Measurements from ENCODE around the gene POLR1B. TPM values are rescaled to one million over a fixed set of nuclear protein-coding genes. Genes with fewer than 3 reads are reported as not detected.
A peak's percentile ranks its signal among the peaks of the same experiment; 100 is the strongest.

POLR1B gene
- total and polyA plus RNA-seq, 10 of the 15 experiments (the other 5 are each of a cell fraction or from before 2014, with no cell fraction given) = 13.4 to 55.8 (median 35.9) TPM

DNA sequence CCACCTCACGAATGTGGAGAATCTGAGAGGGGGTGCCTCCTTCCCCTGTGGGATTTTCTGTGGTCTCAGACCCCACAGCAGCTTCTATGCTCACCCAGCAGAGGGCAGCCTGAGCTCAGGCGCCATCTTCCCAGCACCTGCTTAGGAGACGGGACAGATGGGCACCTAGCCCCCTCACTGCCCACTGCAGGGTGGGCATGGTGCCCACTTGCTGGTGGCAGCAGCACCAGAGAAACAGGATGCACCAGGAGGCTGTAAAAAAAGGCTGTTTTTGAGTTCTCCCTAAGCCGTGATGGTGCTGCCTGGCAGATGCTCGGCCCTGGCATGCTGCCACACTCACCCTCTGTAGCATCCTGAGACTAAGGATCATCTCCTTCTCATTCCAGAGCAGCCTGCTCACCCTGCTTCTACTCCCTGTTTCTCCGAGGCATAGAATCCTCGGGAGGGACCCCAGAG, 84.4 kb downstream of the POLR1B start (continued):
- TF ChIP-seq, protein P1, sequence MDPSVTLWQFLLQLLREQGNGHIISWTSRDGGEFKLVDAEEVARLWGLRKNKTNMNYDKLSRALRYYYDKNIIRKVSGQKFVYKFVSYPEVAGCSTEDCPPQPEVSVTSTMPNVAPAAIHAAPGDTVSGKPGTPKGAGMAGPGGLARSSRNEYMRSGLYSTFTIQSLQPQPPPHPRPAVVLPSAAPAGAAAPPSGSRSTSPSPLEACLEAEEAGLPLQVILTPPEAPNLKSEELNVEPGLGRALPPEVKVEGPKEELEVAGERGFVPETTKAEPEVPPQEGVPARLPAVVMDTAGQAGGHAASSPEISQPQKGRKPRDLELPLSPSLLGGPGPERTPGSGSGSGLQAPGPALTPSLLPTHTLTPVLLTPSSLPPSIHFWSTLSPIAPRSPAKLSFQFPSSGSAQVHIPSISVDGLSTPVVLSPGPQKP (IDR thresholded peaks at IDR 0.05; ENCODE audit: low read depth, low read length) = no peak
- peak; percentile 40; the same call in 1 of the 2 replicates for TF ChIP-seq DPF2 (IDR thresholded peaks at IDR 0.05)
- no peak for TF ChIP-seq ZNF384 (IDR thresholded peaks at IDR 0.05; ENCODE audit: borderline replicate concordance, low read depth, low read length)
- TF ChIP-seq NR2C2 (IDR thresholded peaks at IDR 0.05; ENCODE audit: borderline replicate concordance, control insufficient read depth, insufficient read length, low read depth) = no peak
- TF ChIP-seq RCOR1 (conservative IDR thresholded peaks at IDR 0.05; ENCODE audit: low read depth, low read length) = no peak
- TF ChIP-seq BRCA1 (IDR thresholded peaks at IDR 0.05; ENCODE audit: low read depth, low read length) = no peak
- no peak for TF ChIP-seq YBX1 (IDR thresholded peaks at IDR 0.05)
- TF ChIP-seq SMC3 (IDR thresholded peaks at IDR 0.05; ENCODE audit: borderline replicate concordance, low read length) = peak; percentile 98
- TF ChIP-seq SMARCA5 (IDR thresholded peaks at IDR 0.05) = peak; percentile 69
- TF ChIP-seq ATF7 (IDR thresholded peaks at IDR 0.05; ENCODE audit: low read depth) = no peak
- TF ChIP-seq STAT1 (conservative IDR thresholded peaks at IDR 0.05) = no peak
- peak; percentile 39 to 63; a peak in 2 of 4 replicates for TF ChIP-seq BHLHE40 (IDR thresholded peaks at IDR 0.05; ENCODE audit: borderline replicate concordance in 1 of 2, low read depth in 2 of 2, low read length in 1 of 2)
- no peak for TF ChIP-seq NRF1 (conservative IDR thresholded peaks at IDR 0.05; ENCODE audit: low read depth, low read length)
- no peak for TF ChIP-seq RAD51 (IDR thresholded peaks at IDR 0.05)
- no peak for TF ChIP-seq PBX3 (IDR thresholded peaks at IDR 0.05; ENCODE audit: insufficient replicate concordance, low read depth, low read length)
- no peak for TF ChIP-seq KLF5 (IDR thresholded peaks at IDR 0.05; ENCODE audit: partially characterized antibody)
- no peak for TF ChIP-seq MTA3 (IDR thresholded peaks at IDR 0.05; ENCODE audit: borderline replicate concordance, low read length)
- TF ChIP-seq, protein P2, sequence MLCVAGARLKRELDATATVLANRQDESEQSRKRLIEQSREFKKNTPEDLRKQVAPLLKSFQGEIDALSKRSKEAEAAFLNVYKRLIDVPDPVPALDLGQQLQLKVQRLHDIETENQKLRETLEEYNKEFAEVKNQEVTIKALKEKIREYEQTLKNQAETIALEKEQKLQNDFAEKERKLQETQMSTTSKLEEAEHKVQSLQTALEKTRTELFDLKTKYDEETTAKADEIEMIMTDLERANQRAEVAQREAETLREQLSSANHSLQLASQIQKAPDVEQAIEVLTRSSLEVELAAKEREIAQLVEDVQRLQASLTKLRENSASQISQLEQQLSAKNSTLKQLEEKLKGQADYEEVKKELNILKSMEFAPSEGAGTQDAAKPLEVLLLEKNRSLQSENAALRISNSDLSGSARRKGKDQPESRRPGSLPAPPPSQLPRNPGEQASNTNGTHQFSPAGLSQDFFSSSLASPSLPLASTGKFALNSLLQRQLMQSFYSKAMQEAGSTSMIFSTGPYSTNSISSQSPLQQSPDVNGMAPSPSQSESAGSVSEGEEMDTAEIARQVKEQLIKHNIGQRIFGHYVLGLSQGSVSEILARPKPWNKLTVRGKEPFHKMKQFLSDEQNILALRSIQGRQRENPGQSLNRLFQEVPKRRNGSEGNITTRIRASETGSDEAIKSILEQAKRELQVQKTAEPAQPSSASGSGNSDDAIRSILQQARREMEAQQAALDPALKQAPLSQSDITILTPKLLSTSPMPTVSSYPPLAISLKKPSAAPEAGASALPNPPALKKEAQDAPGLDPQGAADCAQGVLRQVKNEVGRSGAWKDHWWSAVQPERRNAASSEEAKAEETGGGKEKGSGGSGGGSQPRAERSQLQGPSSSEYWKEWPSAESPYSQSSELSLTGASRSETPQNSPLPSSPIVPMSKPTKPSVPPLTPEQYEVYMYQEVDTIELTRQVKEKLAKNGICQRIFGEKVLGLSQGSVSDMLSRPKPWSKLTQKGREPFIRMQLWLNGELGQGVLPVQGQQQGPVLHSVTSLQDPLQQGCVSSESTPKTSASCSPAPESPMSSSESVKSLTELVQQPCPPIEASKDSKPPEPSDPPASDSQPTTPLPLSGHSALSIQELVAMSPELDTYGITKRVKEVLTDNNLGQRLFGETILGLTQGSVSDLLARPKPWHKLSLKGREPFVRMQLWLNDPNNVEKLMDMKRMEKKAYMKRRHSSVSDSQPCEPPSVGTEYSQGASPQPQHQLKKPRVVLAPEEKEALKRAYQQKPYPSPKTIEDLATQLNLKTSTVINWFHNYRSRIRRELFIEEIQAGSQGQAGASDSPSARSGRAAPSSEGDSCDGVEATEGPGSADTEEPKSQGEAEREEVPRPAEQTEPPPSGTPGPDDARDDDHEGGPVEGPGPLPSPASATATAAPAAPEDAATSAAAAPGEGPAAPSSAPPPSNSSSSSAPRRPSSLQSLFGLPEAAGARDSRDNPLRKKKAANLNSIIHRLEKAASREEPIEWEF (IDR thresholded peaks at IDR 0.05; ENCODE audit: insufficient replicate concordance, low read depth, low read length) = no peak
- no peak for TF ChIP-seq HSF1 (IDR thresholded peaks at IDR 0.05; ENCODE audit: low read depth, low read length)
- 0 out of 2 replicates have a peak, but pooled peaks have one; percentile 33 for TF ChIP-seq IRF4 (IDR thresholded peaks at IDR 0.05; ENCODE audit: low read depth, low read length)
- no peak for TF ChIP-seq NFXL1 (IDR thresholded peaks at IDR 0.05; ENCODE audit: borderline replicate concordance)

Data from GM12878 (cell line).